ENCODE measurements around the gene EIF4G3.

Gene EIF4G3

GRCh38 chr1:21051177-21051825 lies 125.4 kb downstream of the EIF4G3 start:
- H3K9me3 ChIP-seq (ENCODE audit: low read length) = no peaks in the 10 kb centered on the region
- peaks cover 5% of the 10 kb centered on the region for H3K4me1 ChIP-seq (ENCODE audit: insufficient read depth, low read length, severe bottlenecking)
- H3K9me2 ChIP-seq (ENCODE audit: low read depth, low read length) = no peaks in the 10 kb centered on the region
- no peak overlapping the region for H3K27ac ChIP-seq (ENCODE audit: low read depth, low read length, poor library complexity, severe bottlenecking)
- no peak overlapping the region for H2AFZ ChIP-seq (ENCODE audit: low read length)
- H3K9ac ChIP-seq (ENCODE audit: low read length) = no peak overlapping the region
- H4K20me1 ChIP-seq (ENCODE audit: insufficient read depth, low read length) = no peaks in the 10 kb centered on the region
- H3F3A ChIP-seq (ENCODE audit: insufficient read depth, low read length) = no peaks in the 10 kb centered on the region
- H3K79me2 ChIP-seq (ENCODE audit: insufficient read depth, low read length) = no peaks in the 10 kb centered on the region
- peaks cover 21% of the 10 kb centered on the region; the same call in 1 of the 2 replicates for H3K36me3 ChIP-seq (ENCODE audit: insufficient read depth, low read length)
- H3K27me3 ChIP-seq (ENCODE audit: insufficient read depth, low read length) = no peaks in the 10 kb centered on the region
- H3K4me3 ChIP-seq (ENCODE audit: low read depth, low read length, poor library complexity, severe bottlenecking) = no peak overlapping the region
- no peak overlapping the region for H3K4me2 ChIP-seq (ENCODE audit: low read length)
- no peak for TF ChIP-seq EZH2 (IDR thresholded peaks at IDR 0.05; ENCODE audit: borderline replicate concordance, low read length)
- TF ChIP-seq, protein P1, sequence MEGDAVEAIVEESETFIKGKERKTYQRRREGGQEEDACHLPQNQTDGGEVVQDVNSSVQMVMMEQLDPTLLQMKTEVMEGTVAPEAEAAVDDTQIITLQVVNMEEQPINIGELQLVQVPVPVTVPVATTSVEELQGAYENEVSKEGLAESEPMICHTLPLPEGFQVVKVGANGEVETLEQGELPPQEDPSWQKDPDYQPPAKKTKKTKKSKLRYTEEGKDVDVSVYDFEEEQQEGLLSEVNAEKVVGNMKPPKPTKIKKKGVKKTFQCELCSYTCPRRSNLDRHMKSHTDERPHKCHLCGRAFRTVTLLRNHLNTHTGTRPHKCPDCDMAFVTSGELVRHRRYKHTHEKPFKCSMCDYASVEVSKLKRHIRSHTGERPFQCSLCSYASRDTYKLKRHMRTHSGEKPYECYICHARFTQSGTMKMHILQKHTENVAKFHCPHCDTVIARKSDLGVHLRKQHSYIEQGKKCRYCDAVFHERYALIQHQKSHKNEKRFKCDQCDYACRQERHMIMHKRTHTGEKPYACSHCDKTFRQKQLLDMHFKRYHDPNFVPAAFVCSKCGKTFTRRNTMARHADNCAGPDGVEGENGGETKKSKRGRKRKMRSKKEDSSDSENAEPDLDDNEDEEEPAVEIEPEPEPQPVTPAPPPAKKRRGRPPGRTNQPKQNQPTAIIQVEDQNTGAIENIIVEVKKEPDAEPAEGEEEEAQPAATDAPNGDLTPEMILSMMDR (IDR thresholded peaks at IDR 0.05; ENCODE audit: low read length) = no peak

GRCh38 chr1:21050031-21050430 lies 126.7 kb downstream of the EIF4G3 start:
- TF ChIP-seq, protein P1 (IDR thresholded peaks at IDR 0.05; ENCODE audit: low read length) = no peak
- Histone ChIP-seq H3K9ac (ENCODE audit: low read length) (no peak overlapping the region), H3K79me2 (ENCODE audit: insufficient read depth, low read length) (no peaks in the 10 kb centered on the region; the same call in 1 of the 2 replicates), H4K20me1 (ENCODE audit: insufficient read depth, low read length) (no peaks in the 10 kb centered on the region), H3K9me3 (ENCODE audit: low read length) (no peaks in the 10 kb centered on the region), H3K27me3 (ENCODE audit: insufficient read depth, low read length) (no peaks in the 10 kb centered on the region), H3K27ac (ENCODE audit: low read depth, low read length, poor library complexity, severe bottlenecking) (no peak overlapping the region), H3K4me2 (ENCODE audit: low read length) (no peak overlapping the region), H3K36me3 (ENCODE audit: insufficient read depth, low read length) (peaks cover 21% of the 10 kb centered on the region; the same call in 1 of the 2 replicates), H3K9me2 (ENCODE audit: low read depth, low read length) (no peaks in the 10 kb centered on the region), H3K4me1 (ENCODE audit: insufficient read depth, low read length, severe bottlenecking) (peaks cover 10% of the 10 kb centered on the region), H3F3A (ENCODE audit: insufficient read depth, low read length) (no peaks in the 10 kb centered on the region), H3K4me3 (ENCODE audit: low read depth, low read length, poor library complexity, severe bottlenecking) (no peak overlapping the region), H2AFZ (ENCODE audit: low read length) (no peak overlapping the region)

DNA sequence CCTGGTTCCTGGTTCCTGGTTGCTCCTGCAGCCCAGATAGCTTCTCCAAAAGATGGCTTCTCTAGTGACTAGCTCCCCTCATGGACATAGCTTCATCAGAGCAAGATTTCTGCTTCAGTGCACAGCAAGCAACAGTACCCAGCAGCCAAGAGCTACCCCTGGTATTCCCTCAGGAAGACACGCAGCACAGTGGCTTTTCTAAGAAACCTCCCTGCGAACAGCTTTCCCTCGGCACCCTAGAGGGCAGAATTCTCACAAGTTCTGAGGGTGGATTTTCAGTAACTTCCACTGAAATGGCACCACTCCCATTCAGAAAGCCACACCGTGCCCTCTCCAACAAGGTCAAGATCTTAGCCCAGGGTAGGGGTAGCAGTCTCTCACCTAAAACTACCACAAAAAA lies 128.2 kb downstream of the EIF4G3 start:
- H3K79me2 ChIP-seq (ENCODE audit: insufficient read depth, low read length) = no peaks in the 10 kb centered on the region; the same call in 1 of the 2 replicates
- H3K27me3 ChIP-seq (ENCODE audit: insufficient read depth, low read length) = no peaks in the 10 kb centered on the region
- TF ChIP-seq, protein P1 (IDR thresholded peaks at IDR 0.05; ENCODE audit: low read length) = no peak
- no peak for TF ChIP-seq EZH2 (IDR thresholded peaks at IDR 0.05; ENCODE audit: borderline replicate concordance, low read length)
- no peaks in the 10 kb centered on the region for H4K20me1 ChIP-seq (ENCODE audit: insufficient read depth, low read length)
- no peak overlapping the region for H3K9ac ChIP-seq (ENCODE audit: low read length)
- peaks cover 21% of the 10 kb centered on the region; the same call in 1 of the 2 replicates for H3K36me3 ChIP-seq (ENCODE audit: insufficient read depth, low read length)
- H3K27ac ChIP-seq (ENCODE audit: low read depth, low read length, poor library complexity, severe bottlenecking) = no peak overlapping the region
- H3K4me1 ChIP-seq (ENCODE audit: insufficient read depth, low read length, severe bottlenecking) = peaks cover 10% of the 10 kb centered on the region
- no peak overlapping the region for H2AFZ ChIP-seq (ENCODE audit: low read length)
- H3F3A ChIP-seq (ENCODE audit: insufficient read depth, low read length) = no peaks in the 10 kb centered on the region
- no peak overlapping the region for H3K4me3 ChIP-seq (ENCODE audit: low read depth, low read length, poor library complexity, severe bottlenecking)
- no peak overlapping the region for H3K4me2 ChIP-seq (ENCODE audit: low read length)
- no peaks in the 10 kb centered on the region for H3K9me2 ChIP-seq (ENCODE audit: low read depth, low read length)
- no peaks in the 10 kb centered on the region for H3K9me3 ChIP-seq (ENCODE audit: low read length)

Data from OCI-LY1 (cell line).